Smooth muscle cell (in vitro differentiated cells): ENCODE data around the gene NLRP5. TPM values are rescaled to one million over a fixed set of nuclear protein-coding genes. Genes with fewer than 3 reads are reported as not detected.

Experiments used
- DNase-seq: peaks from one replicate; lab custom pipeline; 2025; ENCODE audit not compliant: unreplicated experiment; lab: John Stamatoyannopoulos, UW
- H2AFZ ChIP-seq: fragments of 200-600 bp; sonication (generic); 2 replicates; pipeline ENCODE4 v1.6.0; 2016; ENCODE audit warnings: antibody characterized with exemption, low read depth, mild to moderate bottlenecking
- H3F3A ChIP-seq: fragments of 200-600 bp; sonication (generic); 2 replicates; pipeline ENCODE4 v1.6.0; 2017; ENCODE audit warnings: antibody characterized with exemption, low read depth
- H3K27ac ChIP-seq: fragments of 200-600 bp; sonication (generic); 2 replicates; pipeline ENCODE4 v1.5.1; 2016; ENCODE audit warnings: low read depth, mild to moderate bottlenecking
- H3K27me3 ChIP-seq: fragments of 200-600 bp; sonication (generic); 2 replicates; pipeline ENCODE4 v1.6.1; 2016; ENCODE audit warnings: low read depth, mild to moderate bottlenecking
- H3K36me3 ChIP-seq: fragments of 200-600 bp; sonication (generic); 2 replicates; pipeline ENCODE4 v1.5.1; 2016; ENCODE audit warnings: low read depth
- H3K4me1 ChIP-seq: fragments of 200-600 bp; sonication (generic); 2 replicates; pipeline ENCODE4 v1.5.1; 2016; ENCODE audit warnings: low read depth
- H3K4me2 ChIP-seq: fragments of 200-600 bp; sonication (generic); 2 replicates; pipeline ENCODE4 v1.6.0; 2016; ENCODE audit warnings: mild to moderate bottlenecking
- H3K4me3 ChIP-seq: fragments of 200-600 bp; sonication (generic); 2 replicates; pipeline ENCODE4 v1.5.1; 2016; ENCODE audit warnings: mild to moderate bottlenecking
- H3K79me2 ChIP-seq: fragments of 200-600 bp; sonication (generic); 2 replicates; pipeline ENCODE4 v1.6.0; 2016; ENCODE audit warnings: low read depth, mild to moderate bottlenecking
- H3K9ac ChIP-seq: fragments of 200-600 bp; sonication (generic); 2 replicates; pipeline ENCODE4 v1.6.0; 2016; ENCODE audit warnings: low read depth
- H3K9me3 ChIP-seq: fragments of 200-600 bp; sonication (generic); replicated peaks from 2 replicates; pipeline ENCODE4 v1.5.1; 2016; ENCODE audit warnings: low read depth
- H4K20me1 ChIP-seq: fragments of 200-600 bp; sonication (generic); 2 replicates; pipeline ENCODE4 v1.6.0; 2016; ENCODE audit warnings: low read depth
- CTCF ChIP-seq: fragments of 200-600 bp; sonication (generic); IDR thresholded peaks from 2 replicates; pipeline ENCODE4 v1.5.1; 2017; ENCODE audit warnings: borderline replicate concordance, mild to moderate bottlenecking, antibody characterized with exemption; ENCODE audit not compliant: insufficient read depth, poor library complexity, severe bottlenecking
- WGBS: methylation state at CpG from one replicate; pipeline ENCODE4 v1.1.7; 2016; ENCODE audit warnings: low lambda C conversion rate; 5-methylcytosine and 5-hydroxymethylcytosine counted together
- polyA plus RNA-seq: library from polyadenylated mRNA; unstranded; fragments of >200 nt; fragmentation: Nextera tagmentation; extraction: Ambion mirVana; gene quantifications from 2 replicates; pipeline ENCODE4 v1.2.1, GENCODE V29; 2016
- total RNA-seq: library from RNA; depleted of rRNA; stranded (reverse); fragments of >200 nt; gene quantifications from 2 replicates; pipeline ENCODE4 v1.2.3, GENCODE V29; 2014

The NLRP5 gene
- total and polyA plus RNA-seq, 2 experiments from 2014 or later = not detected

GRCh38 chr19:56069642-56070041 lies 83.1 kb downstream of the NLRP5 start:
- H3K27me3 ChIP-seq = no peaks in the 10 kb centered on the region
- H3K9me3 ChIP-seq = no peaks in the 10 kb centered on the region
- no peaks in the 10 kb centered on the region for H3K4me1 ChIP-seq
- H2AFZ ChIP-seq = no peak overlapping the region
- H3K79me2 ChIP-seq = no peaks in the 10 kb centered on the region
- no peak for DNase-seq
- H3F3A ChIP-seq = no peaks in the 10 kb centered on the region
- no peaks in the 10 kb centered on the region for H4K20me1 ChIP-seq
- TF ChIP-seq CTCF = no peak
- no peak overlapping the region for H3K4me3 ChIP-seq
- no peak overlapping the region for H3K9ac ChIP-seq
- H3K4me2 ChIP-seq = no peak overlapping the region
- no peaks in the 10 kb centered on the region for H3K36me3 ChIP-seq
- H3K27ac ChIP-seq = no peak overlapping the region
- WGBS = 76% methylated on average over 3 of the region's 3 CpGs

DNA sequence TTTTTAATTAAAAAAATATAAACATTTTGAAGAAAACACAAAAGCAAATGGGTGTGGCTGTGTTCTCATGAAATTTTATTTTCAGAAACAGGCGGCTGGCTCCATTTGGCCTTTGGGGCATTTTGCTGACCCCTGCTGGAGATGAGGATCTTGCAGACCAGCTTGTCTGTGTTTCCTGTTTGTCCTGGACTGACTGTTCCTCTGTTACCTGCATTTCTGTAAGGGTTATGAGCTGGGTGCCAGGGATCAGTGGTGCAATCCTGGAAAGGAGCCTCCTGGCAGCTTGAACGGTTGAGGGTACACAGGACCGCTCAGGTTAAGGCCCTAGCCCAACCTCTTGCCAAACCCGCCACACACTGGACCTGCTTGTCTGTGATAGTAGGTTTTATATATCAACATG lies 84.6 kb downstream of the NLRP5 start:
- no peak for DNase-seq
- no peak overlapping the region for H2AFZ ChIP-seq
- H3K4me2 ChIP-seq = no peak overlapping the region
- no peaks in the 10 kb centered on the region for H3K27me3 ChIP-seq
- H3K36me3 ChIP-seq = no peaks in the 10 kb centered on the region
- H3K4me1 ChIP-seq = no peaks in the 10 kb centered on the region
- no peaks in the 10 kb centered on the region for H3K9me3 ChIP-seq
- no peak overlapping the region for H3K9ac ChIP-seq
- H3K79me2 ChIP-seq = no peaks in the 10 kb centered on the region
- H3K27ac ChIP-seq = no peak overlapping the region
- no peak overlapping the region for H3K4me3 ChIP-seq
- no peak for TF ChIP-seq CTCF
- H3F3A ChIP-seq = no peaks in the 10 kb centered on the region
- 59% methylated on average over 4 of the region's 4 CpGs for WGBS
- no peaks in the 10 kb centered on the region for H4K20me1 ChIP-seq

- Histone ChIP-seq H4K20me1 (no peaks in the 10 kb centered on the region), H3K79me2 (no peaks in the 10 kb centered on the region)
- 18% methylated on average over 5 of the region's 5 CpGs for WGBS
These were observed 89.9 kb downstream of the NLRP5 start for GRCh38 chr19:56076498-56076897.

More at GRCh38 chr19:56076498-56076897, 89.9 kb downstream of the NLRP5 start:
- Histone ChIP-seq H3F3A (no peaks in the 10 kb centered on the region), H3K27me3 (no peaks in the 10 kb centered on the region), H3K9ac (no peak overlapping the region), H3K27ac (no peak overlapping the region), H3K4me1 (no peaks in the 10 kb centered on the region), H3K4me3 (no peak overlapping the region), H3K4me2 (no peak overlapping the region), H2AFZ (no peak overlapping the region), H3K36me3 (no peaks in the 10 kb centered on the region), H3K9me3 (no peaks in the 10 kb centered on the region)
- peak; percentile 70 for TF ChIP-seq CTCF
- peak; percentile 4 for DNase-seq
